ENCODE results near the gene KRTAP9-6.

GRCh38 chr17:41263212-41263611 is 2.0 kb upstream of the KRTAP9-6 start:
- no peak for TF ChIP-seq CTCF (conservative IDR thresholded peaks at IDR 0.05; ENCODE audit: low read depth, low read length)
- no peak for TF ChIP-seq EZH2 (IDR thresholded peaks at IDR 0.05; ENCODE audit: borderline replicate concordance, low read depth, low read length, poor library complexity, severe bottlenecking)
